ENCODE results near the gene XPC.

- TF ChIP-seq CTCF (IDR thresholded peaks at IDR 0.05; ENCODE audit: poor library complexity): no peak
- TF ChIP-seq EZH2phosphoT487 (IDR thresholded peaks at IDR 0.05; ENCODE audit: low read depth, severe bottlenecking, unreplicated experiment): no peak
- TF ChIP-seq EZH2 (IDR thresholded peaks at IDR 0.05; ENCODE audit: borderline replicate concordance): no peak
Measured at GRCh38 chr3:14118400-14119381, 59.7 kb downstream of the XPC start.

Measured in hepatocyte (in vitro differentiated cells).